Body of pancreas (tissue), 4 donors: Measurements from ENCODE around the gene GYPC. TPM values are rescaled to one million over a fixed set of nuclear protein-coding genes. Genes with fewer than 3 reads are reported as not detected.

Experiments used
- ATAC-seq: fragments of 150-250 bp; one replicate; pipeline ENCODE4 v1.9.1; 2016
- DNase-seq, 4 donors: peaks; one replicate each; pipeline ENCODE4 v3.0.0-alpha.2; 2019
- H3K27ac ChIP-seq, 4 donors: fragments of 200-600 bp; sonication (generic); 1 replicate in 3 of 4; 2 replicates in 1 of 4; pipeline versions ENCODE4 v1.5.1 to v1.6.1; 2016 to 2019; ENCODE audit warnings: mild to moderate bottlenecking in 1 of 4, mixed read lengths in 1 of 4, moderate library complexity in 1 of 4
- H3K27me3 ChIP-seq, 2 donors: fragments of 200-600 bp; sonication (generic); one replicate each; pipeline ENCODE4 v1.6.0; 2016; ENCODE audit warnings: mild to moderate bottlenecking in 1 of 2
- H3K36me3 ChIP-seq, 2 donors: fragments of 200-600 bp; sonication (generic); replicated peaks in 1 of 2; 2 replicates each; pipeline ENCODE4 v1.5.1; 2016; ENCODE audit warnings: low read depth in 2 of 2; ENCODE audit not compliant: insufficient read depth in 1 of 2
- H3K4me1 ChIP-seq: fragments of 200-600 bp; sonication (generic); one replicate; pipeline ENCODE4 v1.6.0; 2016
- H3K4me3 ChIP-seq, 2 donors: fragments of 200-600 bp; sonication (generic); 1 replicate in 1 of 2; 2 replicates in 1 of 2; pipeline ENCODE4 v1.5.1; 2016 to 2019
- H3K9me3 ChIP-seq, 3 donors: fragments of 200-600 bp; sonication (generic); 1 replicate in 2 of 3; 2 replicates in 1 of 3; pipeline ENCODE4 v1.5.1; 2016
- POLR2A ChIP-seq, 3 donors: fragments of 450-650 bp; IDR thresholded peaks; one replicate each; pipeline ENCODE4 v1.6.1; 2016; ENCODE audit warnings: antibody characterized with exemption in 3 of 3, mild to moderate bottlenecking in 2 of 3
- WGBS, 2 donors: methylation state at CpG; one replicate each; pipeline ENCODE4 v1.1.5; 2017; 5-methylcytosine and 5-hydroxymethylcytosine counted together
- intact Hi-C: fragments of 100-400 bp; cut with DNase I; formaldehyde crosslinking; loops from one replicate; pipeline ENCODE4 v1.15.1; 2023
- total RNA-seq, 2 donors: library from RNA; depleted of rRNA; stranded (reverse); fragments of >200 nt; gene quantifications; one replicate each; pipeline ENCODE4 v1.1.0, GENCODE V29; 2016
- TF ChIP-seq, protein P1 (sequence below), 7 experiments: fragments of 450-650 bp in 4 of 7; fragments of 200-600 bp in 3 of 7; sonication (generic) in 3 of 7; IDR thresholded peaks; one replicate each; pipeline ENCODE4 v1.5.1; 2016 to 2019; ENCODE audit warnings: antibody characterized with exemption in 7 of 7

GYPC gene
- total RNA-seq, 2 donors from 2014 or later, result 26.4 to 28.8 TPM

DNA sequence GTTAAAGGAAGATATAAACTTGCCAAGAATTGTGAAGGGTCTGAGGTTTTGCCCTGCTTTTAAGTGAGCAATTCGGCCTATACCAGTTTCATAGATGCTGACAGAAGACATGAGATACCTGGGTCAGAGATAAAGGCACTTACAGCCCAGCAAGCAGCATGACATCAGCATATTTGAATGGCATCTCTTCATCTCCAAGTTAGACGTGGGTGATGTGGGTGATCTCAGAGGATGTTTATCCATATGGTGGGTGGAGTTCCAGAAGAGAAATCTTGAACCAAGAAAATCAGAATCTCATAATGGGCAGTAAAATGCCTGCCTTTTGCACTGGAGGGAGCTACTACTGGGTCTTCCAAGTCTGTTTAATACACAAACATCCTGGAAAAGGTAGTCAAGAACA is 44.7 kb downstream of the GYPC start:
- peaks cover 45% of the 10 kb centered on the region for H3K4me1 ChIP-seq
- 28 to 29% methylated on average over 2 of the region's 2 CpGs for WGBS, 2 donors
- H3K9me3 ChIP-seq, result no peaks in the 10 kb centered on the region
- DNase-seq (no peak), ATAC-seq (no peak)
- H3K27me3 ChIP-seq, result no peaks in the 10 kb centered on the region
- H3K4me3 ChIP-seq, result no peak overlapping the region
- TF ChIP-seq, protein P1, sequence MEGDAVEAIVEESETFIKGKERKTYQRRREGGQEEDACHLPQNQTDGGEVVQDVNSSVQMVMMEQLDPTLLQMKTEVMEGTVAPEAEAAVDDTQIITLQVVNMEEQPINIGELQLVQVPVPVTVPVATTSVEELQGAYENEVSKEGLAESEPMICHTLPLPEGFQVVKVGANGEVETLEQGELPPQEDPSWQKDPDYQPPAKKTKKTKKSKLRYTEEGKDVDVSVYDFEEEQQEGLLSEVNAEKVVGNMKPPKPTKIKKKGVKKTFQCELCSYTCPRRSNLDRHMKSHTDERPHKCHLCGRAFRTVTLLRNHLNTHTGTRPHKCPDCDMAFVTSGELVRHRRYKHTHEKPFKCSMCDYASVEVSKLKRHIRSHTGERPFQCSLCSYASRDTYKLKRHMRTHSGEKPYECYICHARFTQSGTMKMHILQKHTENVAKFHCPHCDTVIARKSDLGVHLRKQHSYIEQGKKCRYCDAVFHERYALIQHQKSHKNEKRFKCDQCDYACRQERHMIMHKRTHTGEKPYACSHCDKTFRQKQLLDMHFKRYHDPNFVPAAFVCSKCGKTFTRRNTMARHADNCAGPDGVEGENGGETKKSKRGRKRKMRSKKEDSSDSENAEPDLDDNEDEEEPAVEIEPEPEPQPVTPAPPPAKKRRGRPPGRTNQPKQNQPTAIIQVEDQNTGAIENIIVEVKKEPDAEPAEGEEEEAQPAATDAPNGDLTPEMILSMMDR (IDR thresholded peaks at IDR 0.05), result no peak
- no peak for TF ChIP-seq POLR2A (IDR thresholded peaks at IDR 0.05)
- peak overlapping the region in 2 of 4 donors; percentile 13 to 30 for H3K27ac ChIP-seq
- no peaks in the 10 kb centered on the region for H3K36me3 ChIP-seq
- intact Hi-C loops, result no loop called here

DNA sequence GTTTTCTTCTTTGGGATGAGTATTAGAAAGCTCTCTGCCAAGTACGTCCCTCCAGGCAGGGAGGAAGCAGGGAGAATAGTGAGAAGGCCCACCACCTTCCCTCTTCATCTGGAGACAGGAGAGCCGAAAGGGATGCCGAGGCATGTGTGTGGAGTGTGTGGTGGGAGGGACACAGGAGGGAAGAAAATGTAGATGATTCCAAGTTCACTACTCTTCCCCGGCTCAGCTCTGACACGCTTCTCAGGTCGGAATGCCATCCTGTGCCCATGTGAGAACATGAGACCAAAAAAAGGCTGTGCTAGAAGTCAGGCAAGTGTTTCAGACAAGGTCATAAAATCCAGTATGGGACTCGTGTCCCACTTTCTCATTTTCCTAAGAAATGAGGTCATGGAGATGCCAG is 47.4 kb downstream of the GYPC start:
- no peaks in the 10 kb centered on the region for H3K27me3 ChIP-seq
- no peaks in the 10 kb centered on the region for H3K9me3 ChIP-seq
- 64 to 73% methylated on average over 7 of the region's 7 CpGs for WGBS, 2 donors
- no peak for TF ChIP-seq POLR2A (IDR thresholded peaks at IDR 0.05)
- TF ChIP-seq, protein P1 (IDR thresholded peaks at IDR 0.05), result no peak
- DNase-seq, result no peak
- H3K27ac ChIP-seq, result peak overlapping the region; percentile 40 to 73 (median 68)
- intact Hi-C loops, result no loop called here
- H3K4me3 ChIP-seq, result no peak overlapping the region
- H3K36me3 ChIP-seq, result no peaks in the 10 kb centered on the region
- peaks cover 30% of the 10 kb centered on the region for H3K4me1 ChIP-seq
- ATAC-seq, result no peak

DNA sequence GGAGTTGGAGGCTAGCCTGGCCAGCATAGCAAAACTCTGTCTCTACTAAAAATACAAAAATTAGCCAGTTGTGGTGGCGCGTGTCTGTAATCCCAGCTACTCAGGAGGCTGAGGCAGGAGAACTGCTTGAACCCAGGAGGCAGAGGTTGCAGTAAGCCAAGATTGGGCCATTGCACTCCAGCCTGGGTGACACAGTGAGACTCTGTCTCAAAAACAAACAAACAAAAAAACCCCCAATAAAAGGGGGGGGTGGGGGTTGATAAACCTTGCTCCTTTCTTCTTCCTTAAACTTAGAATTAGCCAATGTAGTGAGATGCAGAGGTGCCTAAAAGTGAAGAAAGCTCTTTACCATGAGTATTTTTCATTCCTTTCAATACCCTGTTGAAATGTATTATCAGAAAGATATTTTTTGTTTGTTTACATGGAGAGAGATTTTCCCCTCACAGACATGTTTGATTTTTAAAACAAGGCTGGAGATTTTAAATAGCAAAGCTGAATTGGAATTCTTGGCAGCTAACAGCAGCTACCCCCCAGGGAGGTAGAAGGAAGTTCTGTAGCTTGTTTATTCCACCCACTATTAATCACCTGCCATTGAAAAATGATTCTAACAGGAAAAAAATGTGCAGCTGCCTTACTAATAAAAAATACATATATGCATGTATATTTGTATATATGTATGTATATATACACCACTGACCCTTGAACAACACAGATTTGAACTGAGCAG is 48.6 kb downstream of the GYPC start:
- Histone ChIP-seq H3K4me1 (peaks cover 30% of the 10 kb centered on the region), H3K4me3 (no peak overlapping the region), H3K36me3 (no peaks in the 10 kb centered on the region), H3K27me3 (no peaks in the 10 kb centered on the region), H3K27ac (peak overlapping the region; percentile 40 to 73 (median 68)), H3K9me3 (no peaks in the 10 kb centered on the region)
- intact Hi-C loops, result no loop called here
- TF ChIP-seq, protein P1 (IDR thresholded peaks at IDR 0.05), result no peak
- no peak for TF ChIP-seq POLR2A (IDR thresholded peaks at IDR 0.05)
- ATAC-seq, result peak; percentile 90
- DNase-seq, result peak in 3 of 4 donors; percentile 39 to 56 (median 50)
- WGBS, 2 donors, result 58 to 90% methylated on average over 2 of the region's 2 CpGs

DNA sequence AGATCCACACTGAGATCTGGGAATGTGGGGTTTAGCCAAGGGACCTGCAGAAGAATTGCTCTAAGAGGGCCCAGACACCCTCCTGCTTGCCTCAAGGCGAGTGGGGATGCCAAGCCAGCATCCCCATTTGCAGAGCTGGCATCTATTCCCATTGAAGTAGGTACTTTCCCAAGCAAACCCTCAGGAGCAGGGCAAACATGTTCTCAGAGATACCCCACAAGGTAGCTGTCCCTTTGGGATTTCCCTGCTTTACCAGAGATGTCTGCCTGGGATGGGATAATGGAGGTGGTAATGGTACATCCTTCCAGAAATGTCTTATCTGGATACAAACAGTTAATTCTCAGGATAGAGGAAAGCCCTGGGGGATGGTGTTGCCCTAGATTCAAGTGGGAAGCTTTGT is 51.2 kb downstream of the GYPC start:
- 67 to 73% methylated on average over 1 of the region's 1 CpG for WGBS, 2 donors
- DNase-seq (no peak), ATAC-seq (no peak)
- no peaks in the 10 kb centered on the region for H3K36me3 ChIP-seq
- intact Hi-C loops, result no loop called here
- H3K27ac ChIP-seq, result no peak overlapping the region
- H3K27me3 ChIP-seq, result no peaks in the 10 kb centered on the region
- no peak overlapping the region for H3K4me3 ChIP-seq
- TF ChIP-seq, protein P1 (IDR thresholded peaks at IDR 0.05), result no peak
- TF ChIP-seq POLR2A (IDR thresholded peaks at IDR 0.05), result no peak
- H3K9me3 ChIP-seq, result no peaks in the 10 kb centered on the region
- peaks cover 24% of the 10 kb centered on the region for H3K4me1 ChIP-seq

DNA sequence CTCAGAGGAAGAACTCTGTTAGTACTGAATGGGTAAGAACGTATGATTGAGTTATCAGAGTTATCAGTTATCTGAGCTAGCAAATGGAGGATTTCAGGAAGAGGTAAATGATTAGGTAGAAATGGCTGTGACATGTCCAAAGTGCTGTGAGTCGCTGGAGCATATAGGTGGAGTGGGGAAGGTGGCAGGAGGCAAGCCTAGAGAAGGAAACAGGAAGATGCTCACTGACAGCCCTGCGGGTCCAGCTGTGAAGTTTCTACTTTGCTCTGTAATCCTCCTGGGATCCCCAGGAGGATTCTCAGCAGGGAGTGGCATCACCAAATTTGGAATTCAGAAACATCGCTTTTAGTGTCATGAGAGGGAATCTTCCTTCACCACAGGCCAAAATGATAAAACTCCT is 52.0 kb downstream of the GYPC start:
- DNase-seq (no peak), ATAC-seq (no peak)
- no peaks in the 10 kb centered on the region for H3K36me3 ChIP-seq
- peaks cover 23% of the 10 kb centered on the region for H3K4me1 ChIP-seq
- no peaks in the 10 kb centered on the region for H3K9me3 ChIP-seq
- TF ChIP-seq, protein P1 (IDR thresholded peaks at IDR 0.05), result no peak
- TF ChIP-seq POLR2A (IDR thresholded peaks at IDR 0.05), result no peak
- no peak overlapping the region for H3K4me3 ChIP-seq
- no peak overlapping the region for H3K27ac ChIP-seq
- no peaks in the 10 kb centered on the region for H3K27me3 ChIP-seq
- WGBS, 2 donors, result 52 to 66% methylated on average over 4 of the region's 4 CpGs
- intact Hi-C loops, result no loop called here
